Right lobe of liver (tissue), 6 donors: Measurements from ENCODE around the gene ODC1. TPM values are rescaled to one million over a fixed set of nuclear protein-coding genes. Genes with fewer than 3 reads are reported as not detected.

ENCODE experiments used
- ATAC-seq, 4 donors: fragments of 200-7000 bp; cut with Tn5 transposase; one replicate each; pipeline ENCODE4 v1.9.1; 2020; ENCODE audit warnings: mild to moderate bottlenecking in 4 of 4, moderate library complexity in 4 of 4
- DNase-seq, 3 donors: peaks; one replicate each; pipeline ENCODE4 v3.0.0-alpha.2; 2020
- H3K27ac ChIP-seq, 3 donors: fragments of 200-600 bp; one replicate each; pipeline ENCODE4 v1.8.0; 2022
- H3K27me3 ChIP-seq, 2 donors: fragments of 200-600 bp; one replicate each; pipeline ENCODE4 v1.8.0; 2022
- H3K36me3 ChIP-seq, 4 donors: fragments of 200-600 bp; sonication (generic) in 1 of 4; one replicate each; pipeline versions ENCODE4 v1.5.1 to v1.8.0; 2017 to 2022; ENCODE audit warnings: control low read depth in 1 of 4
- H3K4me1 ChIP-seq, 4 donors: fragments of 200-600 bp; sonication (generic) in 1 of 4; one replicate each; pipeline versions ENCODE4 v1.5.1 to v1.8.0; 2017 to 2022; ENCODE audit warnings: control low read depth in 1 of 4
- H3K4me3 ChIP-seq, 3 donors: fragments of 200-600 bp; one replicate each; pipeline ENCODE4 v1.8.0; 2022
- H3K9me3 ChIP-seq, 4 donors: fragments of 200-600 bp; sonication (generic) in 1 of 4; one replicate each; pipeline versions ENCODE4 v1.5.1 to v1.8.0; 2017 to 2022; ENCODE audit warnings: control low read depth in 1 of 4
- CTCF ChIP-seq, 4 donors: fragments of 200-600 bp in 3 of 4; fragments of 450-650 bp in 1 of 4; IDR thresholded peaks; one replicate each; pipeline versions ENCODE4 v1.5.1 to v1.8.0; 2016 to 2022; ENCODE audit warnings: antibody characterized with exemption in 4 of 4, mild to moderate bottlenecking in 2 of 4
- POLR2A ChIP-seq: fragments of 450-650 bp; IDR thresholded peaks from one replicate; pipeline ENCODE4 v1.6.1; 2017; ENCODE audit warnings: antibody characterized with exemption, mild to moderate bottlenecking
- WGBS: methylation state at CpG from one replicate; pipeline ENCODE4 v1.1.6; 2018; ENCODE audit warnings: low coverage, low lambda C conversion rate; ENCODE audit not compliant: insufficient coverage; ENCODE audit errors: missing lambda C conversion rate; 5-methylcytosine and 5-hydroxymethylcytosine counted together
- intact Hi-C, 2 donors: fragments of 100-400 bp; cut with DNase I; formaldehyde crosslinking; loops; one replicate each; pipeline versions ENCODE4 v1.11.2 to v1.14.1; 2022
- total RNA-seq, 6 experiments: library from RNA; depleted of rRNA in 2 of 6; stranded (reverse); fragments of >200 nt in 2 of 6; fragmentation: NEBNext Ultra II Directional in 3 of 6; extraction: Animal tissue kit (Norgen Biotek cat#: 25700) in 3 of 6; gene quantifications; one replicate each; pipeline versions ENCODE4 v1.1.0 to v1.2.4, GENCODE V29; 2016 to 2023
- donor health status: DM: no; HTN: yes; CAD: no.
- donor health status: DM: no; HTN: no; CAD: no.
- donor health status: DM: no; HTN: no; CAD: no.
- donor health status: DM: no; HTN: yes; CAD: no.
- donor health status: DM: no; HTN: yes; CAD: no.

ODC1 gene
- total RNA-seq, 6 experiments from 2014 or later, result 14.4 to 197 (median 28.6) TPM

- TF ChIP-seq POLR2A (no peak), CTCF (IDR thresholded peaks at IDR 0.05) (no peak)
- H3K4me1 ChIP-seq, result no peaks in the 10 kb centered on the region
- WGBS, result 82% methylated on average over 3 of the region's 24 CpGs
- peaks cover 0 to 30% (median under 1%) of the 10 kb centered on the region in 4 donors for H3K36me3 ChIP-seq
- DNase-seq (no peak), ATAC-seq (no peak)
- H3K27ac ChIP-seq, result no peak overlapping the region
- H3K4me3 ChIP-seq, result no peak overlapping the region
- intact Hi-C loops, result loop anchor here in 1 of 2 donors (10.0 kb wide), 1 partner anchor 618 kb away; no protein-coding TSS in a partner anchor
- H3K9me3 ChIP-seq, result no peaks in the 10 kb centered on the region
- no peaks in the 10 kb centered on the region for H3K27me3 ChIP-seq
Observed at GRCh38 chr2:10422732-10423399, 25.3 kb downstream of the ODC1 start.

- TF ChIP-seq POLR2A, result no peak
- no peak for TF ChIP-seq CTCF (IDR thresholded peaks at IDR 0.05)
- H3K36me3 ChIP-seq, result peaks cover 0 to 30% (median under 1%) of the 10 kb centered on the region in 4 donors
- DNase-seq, result no peak
- H3K4me3 ChIP-seq, result no peak overlapping the region
- intact Hi-C loops, result loop anchor here in 1 of 2 donors (10.0 kb wide), 1 partner anchor 617 kb away; no protein-coding TSS in a partner anchor
- H3K27ac ChIP-seq, result no peak overlapping the region
- no peaks in the 10 kb centered on the region for H3K9me3 ChIP-seq
- ATAC-seq, result no peak
- 73% methylated on average over 3 of the region's 6 CpGs for WGBS
- H3K27me3 ChIP-seq, result no peaks in the 10 kb centered on the region
- H3K4me1 ChIP-seq, result no peaks in the 10 kb centered on the region
Observed at GRCh38 chr2:10422251-10422650, 25.9 kb downstream of the ODC1 start.

- Histone ChIP-seq H3K27me3 (no peaks in the 10 kb centered on the region), H3K9me3 (no peaks in the 10 kb centered on the region), H3K27ac (no peak overlapping the region), H3K4me1 (no peaks in the 10 kb centered on the region), H3K4me3 (no peak overlapping the region), H3K36me3 (peaks cover 0 to 30% (median 0%) of the 10 kb centered on the region in 4 donors)
- ATAC-seq (no peak), DNase-seq (no peak)
- WGBS, result 94% methylated on average over 25 of the region's 54 CpGs
- intact Hi-C loops, result loop anchor here in 1 of 2 donors (10.0 kb wide), 1 partner anchor 615 kb away; no protein-coding TSS in a partner anchor
- TF ChIP-seq POLR2A (no peak), CTCF (IDR thresholded peaks at IDR 0.05) (no peak)
Observed at GRCh38 chr2:10419553-10420257, 28.4 kb downstream of the ODC1 start.

GRCh38 chr2:10417551-10418335 lies 30.4 kb downstream of the ODC1 start:
- H3K27ac ChIP-seq, result no peak overlapping the region
- peaks cover 0 to 20% (median 0%) of the 10 kb centered on the region in 4 donors for H3K36me3 ChIP-seq
- no peaks in the 10 kb centered on the region for H3K27me3 ChIP-seq
- no peak for ATAC-seq
- intact Hi-C loops, result no loop called here
- no peaks in the 10 kb centered on the region for H3K9me3 ChIP-seq
- no peak for TF ChIP-seq CTCF (IDR thresholded peaks at IDR 0.05)
- no peak for TF ChIP-seq POLR2A
- WGBS, result 100% methylated on average over 6 of the region's 6 CpGs
- no peak overlapping the region for H3K4me3 ChIP-seq
- peaks cover 0 to 9% (median 0%) of the 10 kb centered on the region in 4 donors for H3K4me1 ChIP-seq
- no peak for DNase-seq
